Activated naive CD4-positive, alpha-beta T cell treated with Interleukin-2 at 50 U/mL for 16 hours (primary cell): Measurements from ENCODE around the gene DAW1.

Experiments
- DNase-seq: peaks from one replicate; pipeline ENCODE4 v3.0.0-alpha.2; 2020

DAW1 gene

DNA sequence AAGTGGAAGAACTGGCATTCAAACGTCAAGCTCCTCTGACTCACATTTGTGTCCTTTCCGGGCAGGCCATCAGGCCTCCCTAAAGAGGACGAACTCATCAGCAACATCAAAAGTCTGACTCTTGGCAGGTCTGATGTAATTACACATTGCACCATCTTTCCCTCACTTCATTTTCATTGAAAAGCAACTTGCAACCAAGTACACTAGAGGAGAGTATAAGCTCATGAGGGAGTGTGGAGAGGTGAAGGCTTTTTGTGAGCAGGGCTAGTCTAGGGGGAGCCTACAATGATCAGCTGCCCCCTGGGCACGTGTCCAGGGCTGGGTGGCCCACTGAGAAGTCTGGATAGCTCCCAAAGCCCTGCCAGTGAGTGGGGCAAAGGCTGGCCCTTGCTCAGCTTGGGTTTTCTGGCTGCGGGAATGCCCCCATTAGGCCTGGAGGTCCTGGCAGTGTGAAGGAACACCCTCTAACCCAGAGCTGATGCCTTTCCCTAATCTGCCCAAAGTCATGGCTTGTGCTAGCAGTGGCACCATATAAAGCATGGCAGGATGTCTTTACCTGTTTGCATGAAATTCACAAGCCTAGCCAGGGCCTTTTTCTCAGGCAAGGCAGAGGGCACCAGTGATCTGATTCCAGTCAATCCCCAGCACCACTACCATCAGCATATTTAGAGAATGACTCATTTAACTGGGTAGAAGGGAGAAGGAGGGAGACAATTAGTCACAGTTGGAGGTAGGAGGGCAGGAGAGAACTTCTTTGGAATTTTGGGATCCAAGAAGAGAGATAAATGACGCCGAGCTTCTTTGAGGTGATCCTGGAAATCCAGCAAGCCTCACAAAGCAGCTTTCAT lies 8.5 kb upstream of the DAW1 start:
- DNase-seq: no peak

- no peak for DNase-seq
Measured at GRCh38 chr2:227864161-227864756, 7.2 kb upstream of the DAW1 start.

DNA sequence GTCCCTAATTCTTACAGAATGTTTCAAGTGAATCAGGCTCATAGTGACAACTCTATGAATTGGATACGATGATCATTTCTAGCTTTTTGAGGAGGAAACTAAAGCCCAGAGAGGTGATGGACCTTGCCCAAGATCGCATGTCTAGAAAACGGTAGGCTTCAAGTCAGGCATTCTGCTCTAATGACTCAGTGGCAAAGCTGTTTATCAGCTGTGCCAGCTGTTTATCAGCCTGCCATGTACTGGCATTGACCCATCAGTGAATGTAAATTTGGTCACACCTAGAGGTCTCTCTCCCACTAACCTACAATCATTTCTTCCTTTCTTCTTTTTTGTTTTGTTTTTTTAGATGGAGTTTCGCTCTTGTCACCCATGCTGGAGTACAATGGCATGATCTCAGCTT lies 6.1 kb upstream of the DAW1 start:
- no peak for DNase-seq

DNA sequence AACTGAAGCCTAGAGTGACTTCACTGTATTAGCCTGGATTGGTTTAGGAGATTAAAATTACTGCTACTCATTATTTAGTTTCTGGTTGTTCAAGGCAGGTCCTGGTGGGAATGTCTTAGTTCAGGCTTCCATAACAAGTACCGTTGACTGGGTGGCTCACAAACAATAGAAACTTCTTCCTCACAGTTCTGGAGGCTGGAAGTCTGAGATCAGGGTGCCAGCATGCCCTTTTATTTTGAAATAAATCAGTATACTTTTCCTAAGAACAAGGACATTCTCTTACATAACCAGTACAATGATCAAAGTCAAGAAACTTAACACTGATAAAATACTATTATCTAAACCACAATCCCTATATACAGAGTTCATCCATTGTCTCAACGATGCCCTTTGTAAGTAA lies 4.0 kb upstream of the DAW1 start:
- DNase-seq: no peak

- DNase-seq: no peak
Measured at GRCh38 chr2:227870710-227871374, 589 bp upstream of the DAW1 start.

GRCh38 chr2:227872676-227873075 lies 1.2 kb downstream of the DAW1 start:
- DNase-seq: no peak

DNA sequence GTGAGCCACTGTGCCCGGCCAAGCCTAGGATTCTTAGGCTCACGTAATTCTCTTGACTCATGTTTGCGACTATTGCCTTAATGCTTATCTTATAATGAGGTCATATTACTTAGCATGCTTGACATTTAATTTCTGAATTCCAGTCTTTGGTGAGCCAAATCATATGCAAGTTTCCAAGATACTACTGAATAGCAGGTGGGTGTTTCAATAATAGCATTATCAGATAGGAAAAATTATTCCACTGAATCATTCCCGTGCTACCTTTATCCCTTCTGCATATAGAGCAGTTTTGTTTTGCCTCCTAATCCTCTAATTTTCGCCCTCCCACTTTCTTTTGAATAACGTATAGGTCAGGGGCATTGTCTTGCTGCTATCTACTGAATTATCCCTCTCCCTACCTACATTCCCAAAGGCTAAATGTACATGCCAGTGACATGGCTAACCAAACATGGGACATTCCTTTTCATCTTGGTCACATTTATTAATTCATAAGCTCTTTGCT lies 4.9 kb downstream of the DAW1 start:
- DNase-seq: no peak

DNA sequence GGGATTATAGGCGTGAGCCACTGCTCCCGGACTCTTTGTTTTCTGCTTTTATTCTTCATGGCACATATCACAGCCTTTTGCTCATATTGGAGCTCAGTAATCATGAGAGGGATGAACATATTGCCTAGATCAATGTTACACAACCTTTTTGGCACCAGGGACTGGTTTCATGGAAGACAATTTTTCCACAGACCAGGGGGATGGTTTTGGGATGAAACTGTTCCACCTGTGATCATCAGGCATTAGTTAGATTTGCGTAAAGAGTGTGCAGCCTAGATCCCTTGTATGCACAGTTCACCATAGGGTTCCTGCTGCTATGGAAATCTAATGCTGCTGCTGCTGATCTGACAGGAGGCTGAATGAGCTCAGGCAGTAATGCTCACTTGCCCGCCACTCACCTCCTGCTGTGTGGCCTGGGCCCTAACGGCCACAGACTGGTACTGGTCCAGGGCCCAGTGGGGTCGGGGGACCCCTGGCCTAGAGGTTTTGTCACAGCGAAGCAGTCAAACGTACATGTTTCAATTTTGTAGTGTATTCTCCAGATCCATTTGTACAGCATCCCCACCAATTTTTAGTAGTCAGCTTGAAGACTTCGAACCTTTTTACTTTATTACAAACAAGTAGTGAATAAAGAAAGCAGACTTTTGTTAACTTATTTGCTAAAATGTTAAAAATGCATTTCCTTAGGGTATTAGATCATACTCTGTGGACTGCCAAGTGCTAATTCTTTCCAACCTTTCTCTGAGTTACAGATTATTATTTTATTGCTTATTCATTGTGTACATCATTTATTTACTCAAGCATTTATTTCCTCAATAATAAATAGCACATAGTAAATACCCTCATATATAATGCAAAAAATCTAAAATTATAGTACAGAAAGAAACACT lies 6.2 kb downstream of the DAW1 start:
- DNase-seq: no peak

GRCh38 chr2:227880460-227880859 lies 9.0 kb downstream of the DAW1 start:
- DNase-seq: no peak

- DNase-seq: no peak
Measured at GRCh38 chr2:227881866-227882517, 10.6 kb downstream of the DAW1 start.

DNA sequence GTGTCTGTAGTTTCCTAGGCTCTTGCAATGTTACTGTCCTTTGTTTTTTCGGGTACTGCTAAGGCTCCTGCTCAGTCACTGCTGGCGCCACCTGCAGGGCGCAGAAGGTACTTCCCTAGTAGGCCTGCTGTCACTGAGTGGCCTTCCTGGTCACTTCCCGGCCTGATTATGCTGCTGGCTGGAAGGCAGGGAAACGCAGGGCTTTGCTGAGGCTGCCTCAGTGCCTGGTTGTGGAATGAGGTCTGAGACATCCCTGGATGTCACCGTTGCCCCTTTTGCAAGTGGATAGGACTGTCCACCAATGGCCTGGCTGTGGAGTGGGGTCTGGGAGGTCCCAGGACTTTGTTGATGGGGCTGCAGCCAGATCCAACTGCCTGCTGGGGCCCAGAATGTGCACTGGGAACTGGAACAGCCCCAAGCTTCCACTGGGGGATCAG lies 13.1 kb downstream of the DAW1 start:
- DNase-seq: peak; percentile 72

DNA sequence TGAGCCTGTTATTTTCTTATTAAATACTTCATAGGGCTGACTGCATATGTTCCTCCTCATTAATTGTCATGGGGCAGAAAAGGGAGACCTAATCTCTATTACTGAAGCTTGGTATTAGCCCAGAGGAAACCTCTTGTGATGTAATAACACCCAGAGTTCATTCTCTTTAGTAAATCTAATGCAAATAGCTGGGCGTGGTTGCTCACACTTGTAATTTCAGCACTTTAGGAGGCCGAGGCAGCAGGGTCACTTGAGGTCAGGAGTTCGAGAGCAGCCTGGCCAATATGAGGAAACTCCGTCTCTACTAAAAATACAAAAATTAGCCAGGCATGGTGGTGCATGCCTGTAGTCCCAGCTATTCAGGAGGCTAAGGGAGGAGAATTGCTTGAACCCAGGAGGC lies 14.7 kb downstream of the DAW1 start:
- DNase-seq: no peak

DNA sequence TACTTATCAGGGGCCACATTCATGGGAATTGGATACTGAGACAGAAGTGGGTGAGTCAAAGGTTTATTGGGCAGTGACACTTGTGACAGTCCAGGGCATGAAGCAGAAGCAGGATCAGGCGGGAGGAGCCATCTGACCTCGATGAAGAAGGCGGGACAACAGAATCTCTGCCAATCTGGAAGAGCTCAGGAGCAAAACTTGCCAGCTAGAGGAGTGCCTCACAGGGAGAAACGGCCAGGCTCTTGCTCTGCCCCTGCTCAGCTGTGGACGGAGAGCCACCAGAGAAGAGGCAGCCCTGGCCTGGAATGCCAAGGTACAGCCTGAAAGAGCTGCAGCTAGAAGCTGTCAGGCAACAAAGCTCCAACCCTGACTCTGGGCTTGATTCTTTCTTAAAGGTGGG lies 16.9 kb downstream of the DAW1 start:
- DNase-seq: no peak

DNA sequence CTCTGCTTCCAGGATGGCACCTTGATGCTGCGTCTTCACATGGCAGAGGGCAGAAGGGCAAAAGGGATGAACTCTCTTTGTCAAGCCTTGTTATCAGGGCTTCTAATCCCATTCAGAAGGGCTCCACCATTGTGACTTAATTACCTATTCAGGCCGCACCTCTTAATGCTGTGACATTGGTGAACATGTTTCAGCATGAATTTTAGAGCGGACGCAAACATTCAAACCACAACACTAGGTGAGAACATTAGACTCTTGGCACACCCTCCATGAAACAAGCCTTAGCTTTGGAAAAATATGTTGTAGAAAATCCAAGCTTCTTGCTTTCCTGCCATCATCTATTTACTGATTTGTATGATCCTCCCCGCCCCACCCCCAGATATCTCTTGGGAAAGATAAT lies 17.9 kb downstream of the DAW1 start:
- DNase-seq: no peak

- DNase-seq: no peak
Measured at GRCh38 chr2:227890495-227891079, 19.2 kb downstream of the DAW1 start.

DNA sequence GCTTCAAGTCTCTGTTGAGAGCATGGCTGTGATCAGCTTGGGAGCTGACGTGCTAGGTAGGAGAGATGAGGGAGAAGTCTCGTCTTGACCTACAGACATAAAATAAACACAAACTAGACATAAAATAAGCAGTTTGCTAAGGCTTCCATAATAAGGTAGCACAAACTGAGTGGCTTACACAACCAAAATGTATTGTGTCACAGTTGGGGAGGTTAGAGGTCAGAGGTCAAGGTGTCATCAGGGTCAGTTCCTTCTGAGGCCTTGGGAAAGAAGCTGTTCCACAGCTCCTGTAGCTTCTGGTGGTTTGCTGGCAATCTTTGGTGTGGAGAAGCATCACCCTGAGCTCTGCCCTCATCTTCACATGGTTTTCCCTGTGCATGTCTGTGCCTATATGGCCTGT lies 20.2 kb downstream of the DAW1 start:
- DNase-seq: no peak

DNA sequence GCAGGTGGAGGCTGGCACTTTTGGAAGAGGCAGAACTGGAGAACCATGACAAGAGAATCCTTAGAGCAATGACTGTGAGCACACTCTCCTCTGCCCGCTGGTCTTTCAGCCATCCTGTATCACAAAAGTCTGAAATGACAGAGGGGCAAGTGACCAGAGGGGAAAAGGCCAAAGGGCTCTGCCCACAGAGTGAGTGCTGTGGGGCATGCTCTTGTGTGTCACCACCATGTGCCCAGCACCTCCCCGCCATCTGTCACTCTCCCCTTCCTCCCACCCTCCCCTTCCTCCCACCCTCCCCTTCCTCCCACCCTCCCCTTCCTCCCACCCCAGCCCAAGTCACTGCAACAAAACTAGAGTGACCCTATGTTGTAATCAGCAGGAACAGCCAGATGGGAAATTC lies 31.9 kb downstream of the DAW1 start:
- DNase-seq: no peak

- no peak for DNase-seq
Measured at GRCh38 chr2:227906991-227907390, 35.6 kb downstream of the DAW1 start.

DNA sequence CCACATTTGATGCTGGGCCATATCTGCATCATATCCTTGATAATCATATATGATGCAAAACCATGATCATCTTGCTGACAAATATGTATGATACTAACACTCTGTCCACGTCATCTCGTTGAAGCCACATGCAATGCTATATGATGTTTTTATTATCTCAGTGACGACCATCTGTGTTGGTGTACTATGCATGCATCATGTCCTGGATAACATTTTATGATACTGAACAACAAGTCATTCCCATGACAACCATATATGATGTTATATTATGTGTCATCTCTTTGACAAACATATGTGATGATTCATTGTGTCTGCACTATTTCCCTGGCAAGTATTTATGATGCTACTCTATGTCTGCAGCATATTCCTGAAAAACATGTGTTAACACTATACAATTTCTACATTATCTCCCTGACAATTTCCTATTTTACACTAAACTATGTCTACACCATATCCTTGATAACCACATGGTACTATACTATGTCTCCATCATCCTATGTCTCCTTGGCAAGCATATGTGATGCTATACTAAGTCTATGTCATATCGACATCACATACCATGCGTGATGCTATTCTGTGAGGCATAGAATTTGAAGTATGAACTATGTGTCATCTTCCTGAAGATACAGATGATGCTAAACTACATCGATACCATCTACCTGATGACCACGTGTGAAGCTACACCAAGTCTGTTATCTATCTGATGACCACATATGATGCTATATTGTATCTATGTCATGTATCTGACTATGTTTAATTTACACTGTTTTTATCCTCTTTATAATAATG lies 37.0 kb downstream of the DAW1 start:
- DNase-seq: no peak

DNA sequence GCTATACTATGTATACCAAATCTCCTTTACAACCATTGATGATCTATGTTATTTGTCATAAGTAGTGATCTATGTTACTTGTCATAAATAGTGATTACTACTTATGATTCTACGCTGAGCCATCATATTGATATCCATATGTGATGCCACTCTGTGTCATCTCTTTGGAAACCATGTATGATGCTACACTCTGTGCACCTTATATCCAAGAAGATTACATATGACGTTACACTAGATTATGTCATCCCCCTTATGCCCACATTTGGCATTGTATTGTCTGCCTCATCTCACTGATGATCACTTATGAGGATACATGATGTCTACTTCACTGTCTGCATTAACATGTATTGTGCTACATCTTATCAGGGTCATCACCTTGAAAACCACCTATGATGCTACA lies 42.9 kb downstream of the DAW1 start:
- no peak for DNase-seq

DNA sequence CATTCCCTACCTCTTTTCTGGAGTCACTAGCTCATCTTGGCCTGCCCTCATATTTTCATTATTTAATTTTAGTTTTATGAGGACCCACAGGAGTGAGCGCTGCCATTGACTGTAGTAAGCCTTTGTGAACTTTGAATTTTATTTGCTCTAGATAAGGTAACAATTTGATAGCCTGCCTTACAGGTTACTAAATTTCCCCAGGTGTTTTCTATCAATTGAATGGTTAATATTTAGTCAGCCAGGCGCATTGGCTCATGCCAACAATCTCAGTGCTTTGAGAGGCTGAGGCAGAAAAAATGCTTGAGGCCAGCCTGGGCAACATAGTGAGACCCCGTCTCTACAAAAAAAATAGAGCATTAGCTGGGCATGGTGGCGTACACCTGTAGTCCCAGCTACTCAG lies 50.2 kb downstream of the DAW1 start:
- DNase-seq: no peak
